ENCODE results near the gene ENTPD2.

DNA sequence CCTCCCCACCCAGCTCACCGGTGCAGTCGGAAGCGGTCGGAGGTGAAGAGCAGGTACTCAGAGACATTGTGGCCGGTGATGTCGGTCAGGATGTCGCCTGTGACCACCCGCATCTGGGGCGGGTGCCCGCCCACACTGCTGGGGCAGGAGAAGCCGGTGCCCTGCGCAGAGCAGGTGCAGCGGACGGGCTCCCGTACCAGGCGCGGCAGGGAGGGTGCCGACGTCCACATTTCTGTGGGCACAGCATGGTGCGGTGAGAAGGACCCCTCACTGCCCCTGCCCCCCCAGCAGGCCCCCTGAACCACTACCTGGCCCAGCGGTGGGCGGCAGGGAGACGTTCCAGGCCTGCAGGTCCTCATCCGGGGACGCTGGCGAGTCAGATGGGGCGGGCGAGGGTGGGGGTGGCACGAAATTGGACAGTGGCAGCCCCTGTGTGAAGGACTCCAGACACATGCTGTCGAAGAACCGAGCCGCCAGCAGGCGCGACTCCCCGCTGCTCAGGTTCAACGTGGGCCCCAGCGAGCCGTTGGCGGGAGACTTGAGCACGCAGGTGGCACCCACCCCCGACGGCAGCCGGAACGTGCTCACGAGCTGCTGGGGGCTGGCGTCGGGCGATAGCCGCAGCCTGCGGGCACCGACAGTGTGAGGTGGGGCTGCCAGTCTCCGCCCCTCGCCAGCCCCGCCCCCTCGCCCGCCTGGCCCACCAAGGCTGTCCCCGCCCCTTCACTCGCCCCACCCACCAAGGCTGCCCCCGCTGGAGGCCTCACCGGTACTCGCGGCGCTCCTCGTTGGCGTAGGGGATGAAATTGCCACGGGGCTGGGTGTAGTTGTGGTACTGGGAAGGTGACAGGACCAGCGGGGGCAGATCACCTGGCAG is 40.9 kb downstream of the ENTPD2 start:
- TF ChIP-seq, protein P1, sequence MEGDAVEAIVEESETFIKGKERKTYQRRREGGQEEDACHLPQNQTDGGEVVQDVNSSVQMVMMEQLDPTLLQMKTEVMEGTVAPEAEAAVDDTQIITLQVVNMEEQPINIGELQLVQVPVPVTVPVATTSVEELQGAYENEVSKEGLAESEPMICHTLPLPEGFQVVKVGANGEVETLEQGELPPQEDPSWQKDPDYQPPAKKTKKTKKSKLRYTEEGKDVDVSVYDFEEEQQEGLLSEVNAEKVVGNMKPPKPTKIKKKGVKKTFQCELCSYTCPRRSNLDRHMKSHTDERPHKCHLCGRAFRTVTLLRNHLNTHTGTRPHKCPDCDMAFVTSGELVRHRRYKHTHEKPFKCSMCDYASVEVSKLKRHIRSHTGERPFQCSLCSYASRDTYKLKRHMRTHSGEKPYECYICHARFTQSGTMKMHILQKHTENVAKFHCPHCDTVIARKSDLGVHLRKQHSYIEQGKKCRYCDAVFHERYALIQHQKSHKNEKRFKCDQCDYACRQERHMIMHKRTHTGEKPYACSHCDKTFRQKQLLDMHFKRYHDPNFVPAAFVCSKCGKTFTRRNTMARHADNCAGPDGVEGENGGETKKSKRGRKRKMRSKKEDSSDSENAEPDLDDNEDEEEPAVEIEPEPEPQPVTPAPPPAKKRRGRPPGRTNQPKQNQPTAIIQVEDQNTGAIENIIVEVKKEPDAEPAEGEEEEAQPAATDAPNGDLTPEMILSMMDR (IDR thresholded peaks at IDR 0.05), result no peak
- no peak for TF ChIP-seq POLR2A (IDR thresholded peaks at IDR 0.05)

All from uterus (tissue), 2 donors.